HCT116 (cell line): ENCODE results near the gene TEAD2. TPM values are rescaled to one million over a fixed set of nuclear protein-coding genes. Genes with fewer than 3 reads are reported as not detected.

Experiments
- ATAC-seq: fragments of 200-7000 bp; cut with Tn5 transposase; 2 replicates; pipeline ENCODE4 v1.9.1; 2020; ENCODE audit warnings: mild to moderate bottlenecking, moderate library complexity
- BruUV-seq: library from RNA; stranded (reverse); fragments of 400-500 nt; replicated peaks from 2 replicates; lab custom pipeline; 2021; lab: Mats Ljungman, UMichigan
- CTCF ChIA-PET: fragments of 300-600 bp; sonication (Branson Sonifier 250); formaldehyde crosslinking; loops from one replicate; lab custom pipeline; 2021; ENCODE audit warnings: antibody characterized with exemption; lab: Charles Lee
- POLR2A ChIA-PET: fragments of 300-600, 350-600 bp; sonication (Branson Sonifier 250); formaldehyde crosslinking; loops from one replicate; lab custom pipeline; 2021; ENCODE audit warnings: antibody characterized with exemption; lab: Charles Lee
- RAD21 ChIA-PET, 2 experiments: fragments of 300-600 bp; sonication (Branson Sonifier 250); formaldehyde crosslinking; loops; one replicate each; lab custom pipeline; 2023; ENCODE audit warnings: low total read pairs in 2 of 2; ENCODE audit not compliant: uncharacterized antibody in 2 of 2, unreplicated experiment in 2 of 2, low non-redundant PET in 1 of 2; lab: Charles Lee
- DNase-seq: peaks from one replicate; pipeline ENCODE4 v3.0.0-alpha.2; 2010; ENCODE audit warnings: low read depth, low spot score
- H2AFZ ChIP-seq: fragments of 200-600 bp; shearing (Covaris generic), sonication (generic); 2 replicates; pipeline ENCODE4 v1.6.1; 2017; ENCODE audit warnings: low read depth, mixed run types, mixed read lengths, antibody characterized with exemption, low read length; ENCODE audit not compliant: poor library complexity, severe bottlenecking
- H3K27ac ChIP-seq: 2 replicates; pipeline ENCODE4 v1.5.1; 2012; ENCODE audit warnings: low read depth, low read length
- H3K27me3 ChIP-seq: fragments of 200-600 bp; sonication (generic); 2 replicates; pipeline ENCODE4 v1.6.1; 2016; ENCODE audit warnings: mixed run types, low read length, mixed read lengths; ENCODE audit not compliant: insufficient read depth
- H3K36me3 ChIP-seq, 2 experiments: fragments of 200-500 bp in 1 of 2; fragments of 200-600 bp in 1 of 2; sonication (Bioruptor generic) in 1 of 2; sonication (generic) in 1 of 2; 2 replicates each; pipeline versions ENCODE4 v1.5.1 to v1.6.1; 2014 to 2016; ENCODE audit warnings: low read length in 2 of 2, inconsistent platforms in 1 of 2, mixed read lengths in 1 of 2, mixed run types in 1 of 2; ENCODE audit not compliant: insufficient read depth in 2 of 2, control insufficient read depth in 1 of 2
- H3K4me1 ChIP-seq, 2 experiments: fragments of 200-600 bp in 1 of 2; sonication (generic) in 1 of 2; 2 replicates each; pipeline versions ENCODE4 v1.5.1 to v1.6.1; 2012 to 2017; ENCODE audit warnings: low read length in 2 of 2, inconsistent platforms in 1 of 2, mild to moderate bottlenecking in 1 of 2, mixed read lengths in 1 of 2, mixed run types in 1 of 2, moderate library complexity in 1 of 2; ENCODE audit not compliant: insufficient read depth in 2 of 2, control insufficient read depth in 1 of 2
- H3K4me2 ChIP-seq: fragments of 200-600 bp; sonication (generic); 2 replicates; pipeline ENCODE4 v1.6.1; 2017; ENCODE audit warnings: mixed run types, low read length, mixed read lengths
- H3K4me3 ChIP-seq, 2 experiments: fragments of 200-600 bp in 1 of 2; sonication (generic) in 1 of 2; replicated peaks in 1 of 2; 2 replicates each; pipeline ENCODE4 v1.5.1; 2011 to 2016; ENCODE audit warnings: low read length in 2 of 2, control low read depth in 1 of 2, low read depth in 1 of 2, mild to moderate bottlenecking in 1 of 2, mixed read lengths in 1 of 2, mixed run types in 1 of 2
- H3K79me2 ChIP-seq: fragments of 200-600 bp; sonication (generic); 2 replicates; pipeline ENCODE4 v1.6.1; 2017; ENCODE audit warnings: mild to moderate bottlenecking, mixed run types, low read length, moderate library complexity, mixed read lengths; ENCODE audit not compliant: insufficient read depth
- H3K9ac ChIP-seq: fragments of 200-600 bp; sonication (generic); 2 replicates; pipeline ENCODE4 v1.6.1; 2016; ENCODE audit warnings: low read length, mixed read lengths
- H3K9me2 ChIP-seq: fragments of 200-600 bp; sonication (generic), shearing (Covaris generic); 2 replicates; pipeline ENCODE4 v1.6.1; 2017; ENCODE audit warnings: mixed run types, mild to moderate bottlenecking, moderate library complexity; ENCODE audit not compliant: insufficient read depth
- H3K9me3 ChIP-seq, 2 experiments: fragments of 200-500 bp in 1 of 2; fragments of 200-600 bp in 1 of 2; sonication (Bioruptor generic) in 1 of 2; sonication (generic) in 1 of 2; 2 replicates each; pipeline ENCODE4 v1.6.1; 2014 to 2017; ENCODE audit warnings: low read length in 2 of 2, mixed read lengths in 2 of 2, inconsistent platforms in 1 of 2, low read depth in 1 of 2, mild to moderate bottlenecking in 1 of 2, mixed run types in 1 of 2, moderate library complexity in 1 of 2; ENCODE audit not compliant: control insufficient read depth in 1 of 2, insufficient read depth in 1 of 2
- H4K20me1 ChIP-seq: fragments of 200-600 bp; sonication (generic), shearing (Covaris generic); 2 replicates; pipeline ENCODE4 v1.6.1; 2017; ENCODE audit warnings: mixed run types, mild to moderate bottlenecking, moderate library complexity; ENCODE audit not compliant: insufficient read depth
- ATF3 ChIP-seq: IDR thresholded peaks from 2 replicates; pipeline ENCODE4 v1.6.1; 2012
- ELF1 ChIP-seq: IDR thresholded peaks from 2 replicates; pipeline ENCODE4 v1.6.1; 2012; ENCODE audit warnings: low read depth, borderline replicate concordance
- EZH2phosphoT487 ChIP-seq: fragments of 200-600 bp; IDR thresholded peaks from 2 replicates; pipeline ENCODE4 v1.6.1; 2018; ENCODE audit warnings: antibody characterized with exemption, borderline replicate concordance
- POLR2A ChIP-seq: IDR thresholded peaks from 2 replicates; pipeline ENCODE4 v1.7.0; 2011; ENCODE audit warnings: borderline replicate concordance; ENCODE audit not compliant: insufficient read depth, insufficient read length; ENCODE audit errors: extremely low read depth
- POLR2AphosphoS5 ChIP-seq: IDR thresholded peaks from 2 replicates; pipeline ENCODE4 v1.6.1; 2011; ENCODE audit warnings: mild to moderate bottlenecking, low read depth, low read length, moderate library complexity
- RAD21 ChIP-seq: IDR thresholded peaks from 2 replicates; pipeline ENCODE4 v1.6.1; 2012; ENCODE audit warnings: low read depth, mild to moderate bottlenecking
- SIN3A ChIP-seq: IDR thresholded peaks from 2 replicates; pipeline ENCODE4 v1.6.1; 2012; ENCODE audit warnings: low read depth
- SP1 ChIP-seq: IDR thresholded peaks from 2 replicates; pipeline ENCODE4 v1.6.1; 2012; ENCODE audit warnings: low read depth
- TCF7L2 ChIP-seq: IDR thresholded peaks from 2 replicates; pipeline ENCODE4 v1.7.0; 2011; ENCODE audit warnings: borderline replicate concordance, inconsistent platforms; ENCODE audit not compliant: insufficient read depth, insufficient read length; ENCODE audit errors: extremely low read depth
- YY1 ChIP-seq: IDR thresholded peaks from 2 replicates; pipeline ENCODE4 v1.6.1; 2011; ENCODE audit warnings: low read length, low read depth, moderate library complexity, mild to moderate bottlenecking; ENCODE audit not compliant: insufficient replicate concordance; ENCODE audit errors: extremely low read depth
- ZBTB33 ChIP-seq: IDR thresholded peaks from 2 replicates; pipeline ENCODE4 v1.6.1; 2011; ENCODE audit warnings: mild to moderate bottlenecking, low read length, moderate library complexity; ENCODE audit not compliant: insufficient replicate concordance; ENCODE audit errors: extremely low read depth
- ZFX ChIP-seq: fragments of 450-650 bp; IDR thresholded peaks from 2 replicates; pipeline ENCODE4 v1.6.1; 2017
- intact Hi-C: fragments of 100-400 bp; cut with micrococcal nuclease; formaldehyde crosslinking; loops from 2 replicates; pipeline ENCODE4 v1.10.0; 2022
- total RNA-seq: library from RNA; stranded (reverse); gene quantifications from one replicate; pipeline ENCODE4 v1.2.1, GENCODE V29; 2021; ENCODE audit not compliant: unreplicated experiment
- TF ChIP-seq, protein P1 (sequence below), 3 experiments: fragments of 200-600 bp in 1 of 3; sonication (generic) in 1 of 3; IDR thresholded peaks in 2 of 3; conservative IDR thresholded peaks in 1 of 3; 2 replicates each; pipeline ENCODE4 v1.5.1; 2012 to 2017; ENCODE audit warnings: low read depth in 2 of 3, low read length in 2 of 3, antibody characterized with exemption in 1 of 3, borderline replicate concordance in 1 of 3, control low read depth in 1 of 3, mild to moderate bottlenecking in 1 of 3, mixed read lengths in 1 of 3, mixed run types in 1 of 3, moderate library complexity in 1 of 3; ENCODE audit not compliant: insufficient read depth in 1 of 3
- TF ChIP-seq, protein P2 (sequence below): IDR thresholded peaks from 2 replicates; pipeline ENCODE4 v1.6.1; 2012; ENCODE audit warnings: low read depth

The TEAD2 gene
- total RNA-seq, 1 experiment from 2014 or later = 31.9 TPM

- Histone ChIP-seq H2AFZ (peak overlapping the region; percentile 83), H3K79me2 (no peaks in the 10 kb centered on the region), H4K20me1 (no peaks in the 10 kb centered on the region), H3K27me3 (no peaks in the 10 kb centered on the region)
- intact Hi-C loops = loop anchor here (1.0 kb wide), 2 partner anchors 52 to 156 kb away; no protein-coding TSS in a partner anchor
- no TSS peak for BruUV-seq
- peak; percentile 57 for TF ChIP-seq YY1
- no peak for TF ChIP-seq ELF1
- TF ChIP-seq ZFX = no peak
- TF ChIP-seq EZH2phosphoT487 = no peak
- no peak for TF ChIP-seq TCF7L2
- TF ChIP-seq POLR2A = no peak
- TF ChIP-seq SP1 = no peak
- TF ChIP-seq, protein P1, sequence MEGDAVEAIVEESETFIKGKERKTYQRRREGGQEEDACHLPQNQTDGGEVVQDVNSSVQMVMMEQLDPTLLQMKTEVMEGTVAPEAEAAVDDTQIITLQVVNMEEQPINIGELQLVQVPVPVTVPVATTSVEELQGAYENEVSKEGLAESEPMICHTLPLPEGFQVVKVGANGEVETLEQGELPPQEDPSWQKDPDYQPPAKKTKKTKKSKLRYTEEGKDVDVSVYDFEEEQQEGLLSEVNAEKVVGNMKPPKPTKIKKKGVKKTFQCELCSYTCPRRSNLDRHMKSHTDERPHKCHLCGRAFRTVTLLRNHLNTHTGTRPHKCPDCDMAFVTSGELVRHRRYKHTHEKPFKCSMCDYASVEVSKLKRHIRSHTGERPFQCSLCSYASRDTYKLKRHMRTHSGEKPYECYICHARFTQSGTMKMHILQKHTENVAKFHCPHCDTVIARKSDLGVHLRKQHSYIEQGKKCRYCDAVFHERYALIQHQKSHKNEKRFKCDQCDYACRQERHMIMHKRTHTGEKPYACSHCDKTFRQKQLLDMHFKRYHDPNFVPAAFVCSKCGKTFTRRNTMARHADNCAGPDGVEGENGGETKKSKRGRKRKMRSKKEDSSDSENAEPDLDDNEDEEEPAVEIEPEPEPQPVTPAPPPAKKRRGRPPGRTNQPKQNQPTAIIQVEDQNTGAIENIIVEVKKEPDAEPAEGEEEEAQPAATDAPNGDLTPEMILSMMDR (IDR thresholded peaks at IDR 0.05 in 2 of 3, conservative IDR thresholded peaks at IDR 0.05 in 1 of 3; ENCODE audit: borderline replicate concordance in 1 of 3, insufficient read depth in 1 of 3, low read depth in 2 of 3, low read length in 2 of 3) = peak; percentile 91 to 97 (median 93)
- TF ChIP-seq, protein P2, sequence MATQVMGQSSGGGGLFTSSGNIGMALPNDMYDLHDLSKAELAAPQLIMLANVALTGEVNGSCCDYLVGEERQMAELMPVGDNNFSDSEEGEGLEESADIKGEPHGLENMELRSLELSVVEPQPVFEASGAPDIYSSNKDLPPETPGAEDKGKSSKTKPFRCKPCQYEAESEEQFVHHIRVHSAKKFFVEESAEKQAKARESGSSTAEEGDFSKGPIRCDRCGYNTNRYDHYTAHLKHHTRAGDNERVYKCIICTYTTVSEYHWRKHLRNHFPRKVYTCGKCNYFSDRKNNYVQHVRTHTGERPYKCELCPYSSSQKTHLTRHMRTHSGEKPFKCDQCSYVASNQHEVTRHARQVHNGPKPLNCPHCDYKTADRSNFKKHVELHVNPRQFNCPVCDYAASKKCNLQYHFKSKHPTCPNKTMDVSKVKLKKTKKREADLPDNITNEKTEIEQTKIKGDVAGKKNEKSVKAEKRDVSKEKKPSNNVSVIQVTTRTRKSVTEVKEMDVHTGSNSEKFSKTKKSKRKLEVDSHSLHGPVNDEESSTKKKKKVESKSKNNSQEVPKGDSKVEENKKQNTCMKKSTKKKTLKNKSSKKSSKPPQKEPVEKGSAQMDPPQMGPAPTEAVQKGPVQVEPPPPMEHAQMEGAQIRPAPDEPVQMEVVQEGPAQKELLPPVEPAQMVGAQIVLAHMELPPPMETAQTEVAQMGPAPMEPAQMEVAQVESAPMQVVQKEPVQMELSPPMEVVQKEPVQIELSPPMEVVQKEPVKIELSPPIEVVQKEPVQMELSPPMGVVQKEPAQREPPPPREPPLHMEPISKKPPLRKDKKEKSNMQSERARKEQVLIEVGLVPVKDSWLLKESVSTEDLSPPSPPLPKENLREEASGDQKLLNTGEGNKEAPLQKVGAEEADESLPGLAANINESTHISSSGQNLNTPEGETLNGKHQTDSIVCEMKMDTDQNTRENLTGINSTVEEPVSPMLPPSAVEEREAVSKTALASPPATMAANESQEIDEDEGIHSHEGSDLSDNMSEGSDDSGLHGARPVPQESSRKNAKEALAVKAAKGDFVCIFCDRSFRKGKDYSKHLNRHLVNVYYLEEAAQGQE = no peak
- no peak for TF ChIP-seq ZBTB33
- TF ChIP-seq RAD21 = peak; percentile 98
- no peak for TF ChIP-seq POLR2AphosphoS5
- no peak for TF ChIP-seq ATF3
- TF ChIP-seq SIN3A = no peak
- TF ChIP-seq, all 23 proteins: peak for 3
- no peaks in the 10 kb centered on the region for H3K36me3 ChIP-seq
- H3K4me3 ChIP-seq = no peak overlapping the region
- ATAC-seq = peak; percentile 98
- peak overlapping the region; percentile 57 for H3K4me2 ChIP-seq
- ChIA-PET RAD21 (interaction anchor here (1.0 to 2.0 kb wide), 5 partner anchors 29 to 85 kb away, joined by 3 to 5 read pairs (median 4); partner anchors contain the start of genes DKKL1 (in 1 of the 2) and PIH1D1 (in 1 of the 2)), CTCF (interaction anchor here (0.6 to 2.2 kb wide), 17 partner anchors 11 to 179 kb away, joined by 3 to 17 read pairs (median 5); partner anchors contain the start of genes ALDH16A1, GFY and PIH1D1), POLR2A (interaction anchor here (0.7 to 1.3 kb wide), 3 partner anchors 12 to 60 kb away, joined by 3 to 4 read pairs (median 3); partner anchors contain the start of gene PIH1D1)
- H3K9ac ChIP-seq = no peak overlapping the region
- no peaks in the 10 kb centered on the region for H3K9me3 ChIP-seq
- no peaks in the 10 kb centered on the region for H3K9me2 ChIP-seq
- DNase-seq = peak; percentile 60
- H3K27ac ChIP-seq = no peak overlapping the region
- peaks cover 3 to 10% of the 10 kb centered on the region in 2 experiments; a peak in 3 of 4 replicates for H3K4me1 ChIP-seq
Measured at GRCh38 chr19:49391581-49392399, 29.6 kb upstream of the TEAD2 start.
